Measurements from ENCODE around the gene PNP.
"Not testable (repeated sequence)": the region's sequence is repeated elsewhere in the genome, so short reads cannot be mapped to it uniquely, and the experiment has no call there.

PNP gene

GRCh38 chr14:20469242-20469889 lies at the start of gene PNP:
Gene PNP, plus strand, starts transcription at chr14:20469406. Its CDS starts 119 bp downstream, at chr14:20469525.
- peak; percentile 71 to 79 for DNase-seq (ENCODE audit: low read depth in 2 of 2)

GRCh38 chr14:20419419-20419818 lies 49.8 kb upstream of the PNP start:
- no peak for DNase-seq (ENCODE audit: low read depth in 2 of 2)

GRCh38 chr14:20421267-20421666 lies 47.9 kb upstream of the PNP start:
- no peak for DNase-seq (ENCODE audit: low read depth in 2 of 2)

- DNase-seq (ENCODE audit: low read depth in 2 of 2) = no peak
Measured at GRCh38 chr14:20422886-20423285, 46.3 kb upstream of the PNP start.

GRCh38 chr14:20424851-20425250 lies 44.4 kb upstream of the PNP start:
- no peak for DNase-seq (ENCODE audit: low read depth in 2 of 2)

- no peak for DNase-seq (ENCODE audit: low read depth in 2 of 2)
Measured at GRCh38 chr14:20427231-20428009, 41.8 kb upstream of the PNP start.

- DNase-seq (ENCODE audit: low read depth in 2 of 2) = no peak
Measured at GRCh38 chr14:20428010-20428365, 41.2 kb upstream of the PNP start.

- no peak for DNase-seq (ENCODE audit: low read depth in 2 of 2)
Measured at GRCh38 chr14:20428802-20429201, 40.4 kb upstream of the PNP start.

- no peak for DNase-seq (ENCODE audit: low read depth in 2 of 2)
Measured at GRCh38 chr14:20429801-20430669, 39.2 kb upstream of the PNP start.

- no peak for DNase-seq (ENCODE audit: low read depth in 2 of 2)
Measured at GRCh38 chr14:20434701-20435581, 34.3 kb upstream of the PNP start.

- no peak for DNase-seq (ENCODE audit: low read depth in 2 of 2)
Measured at GRCh38 chr14:20435582-20436362, 33.4 kb upstream of the PNP start, which contains the start of gene KLHL33. Gene KLHL33, minus strand, starts transcription at chr14:20436166. Its CDS starts 355 bp downstream, at chr14:20435811.

- DNase-seq (ENCODE audit: low read depth in 2 of 2) = no peak
Measured at GRCh38 chr14:20436363-20436755, 32.8 kb upstream of the PNP start.

- DNase-seq (ENCODE audit: low read depth in 2 of 2) = no peak
Measured at GRCh38 chr14:20438664-20439063, 30.5 kb upstream of the PNP start.

- DNase-seq (ENCODE audit: low read depth in 2 of 2) = no peak
Measured at GRCh38 chr14:20440465-20440864, 28.7 kb upstream of the PNP start.

- peak in 1 of 2 donors; percentile 19 for DNase-seq (ENCODE audit: low read depth in 2 of 2)
Measured at GRCh38 chr14:20440882-20441281, 28.3 kb upstream of the PNP start.

GRCh38 chr14:20441461-20441860 lies 27.7 kb upstream of the PNP start:
- DNase-seq (ENCODE audit: low read depth in 2 of 2) = no peak

- DNase-seq (ENCODE audit: low read depth in 2 of 2) = not testable (repeated sequence)
Measured at GRCh38 chr14:20443650-20444049, 25.6 kb upstream of the PNP start.

GRCh38 chr14:20446889-20447288 lies 22.3 kb upstream of the PNP start:
- no peak for DNase-seq (ENCODE audit: low read depth in 2 of 2)

GRCh38 chr14:20452831-20453230 lies 16.4 kb upstream of the PNP start:
- DNase-seq (ENCODE audit: low read depth in 2 of 2) = not testable (repeated sequence)

- peak; percentile 95 to 98 for DNase-seq (ENCODE audit: low read depth in 2 of 2)
Measured at GRCh38 chr14:20454516-20455354, 14.5 kb upstream of the PNP start, which contains the start of the genes APEX1 and OSGEP. Gene APEX1, plus strand, starts transcription at chr14:20455226. Its CDS starts 420 bp downstream, at chr14:20455646. Gene OSGEP, minus strand, starts transcription at chr14:20454812. Its CDS starts 129 bp downstream, at chr14:20454683.

Data from activated CD8-positive, alpha-beta memory T cell treated with anti-CD3 and anti-CD28 coated beads for 4 hours (primary cell).